ENCODE measurements around the gene CCDC13. TPM values are rescaled to one million over a fixed set of nuclear protein-coding genes. Genes with fewer than 3 reads are reported as not detected.

CCDC13 gene
- total and polyA plus RNA-seq, 4 donors = 1.9 to 7.6 (median 3.2) TPM

DNA sequence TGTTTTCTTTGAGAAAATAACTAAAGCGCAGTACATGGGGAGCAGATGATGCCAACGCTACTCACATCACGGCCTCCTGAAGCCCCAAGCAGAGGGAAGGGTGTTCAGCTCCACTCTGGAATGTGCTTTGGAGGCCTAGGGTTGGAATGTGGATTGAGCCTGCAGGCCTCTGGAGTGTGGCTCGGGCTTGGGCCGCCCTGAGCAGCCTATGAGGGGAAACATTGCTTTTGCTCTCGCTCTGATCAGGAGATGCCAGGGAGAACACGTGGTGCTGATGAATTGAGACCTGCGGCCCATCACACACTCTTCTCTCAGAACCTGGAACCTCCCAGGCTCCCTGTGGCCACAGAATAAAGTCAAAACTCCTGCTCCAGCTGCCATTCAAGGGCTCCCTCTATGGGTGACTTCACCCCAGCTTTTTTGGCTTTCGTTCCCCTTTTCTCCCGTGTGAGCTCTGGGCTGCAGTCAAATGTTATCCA lies 23.3 kb downstream of the CCDC13 start:
- H3K27ac ChIP-seq (ENCODE audit: low read depth in 1 of 2, low read length in 1 of 2) = no peak overlapping the region
- peaks cover 0 to 21% (median 10%) of the 10 kb centered on the region in 5 donors for H3K4me1 ChIP-seq (ENCODE audit: control insufficient read depth in 5 of 5, insufficient read depth in 5 of 5, low read length in 5 of 5)
- no peak overlapping the region for H3K4me3 ChIP-seq
- H3K9ac ChIP-seq (ENCODE audit: insufficient read depth in 1 of 2, low read length in 2 of 2) = no peak overlapping the region
- TF ChIP-seq CTCF (IDR thresholded peaks at IDR 0.05; ENCODE audit: control extremely low read depth, extremely low read depth) = peak; percentile 4
- WGBS, 2 donors = 67 to 74% methylated on average over 10 of the region's 10 CpGs
- H3K27me3 ChIP-seq (ENCODE audit: control insufficient read depth in 3 of 3, insufficient read depth in 3 of 3, low read length in 2 of 3) = no peaks in the 10 kb centered on the region
- no peaks in the 10 kb centered on the region for H3K9me3 ChIP-seq (ENCODE audit: control insufficient read depth in 4 of 4, insufficient read depth in 3 of 4, low read length in 3 of 4)
- DNase-seq = peak; percentile 40 to 56 (median 42)
- no peak for ATAC-seq (ENCODE audit: insufficient read depth, low FRiP score)
- H3K36me3 ChIP-seq (ENCODE audit: control insufficient read depth in 4 of 4, insufficient read depth in 4 of 4, low read length in 4 of 4) = no peaks in the 10 kb centered on the region

GRCh38 chr3:42749025-42749752 lies 23.9 kb downstream of the CCDC13 start:
- no peak for TF ChIP-seq CTCF (IDR thresholded peaks at IDR 0.05; ENCODE audit: control extremely low read depth, extremely low read depth)
- DNase-seq = no peak
- Histone ChIP-seq H3K9ac (ENCODE audit: insufficient read depth in 1 of 2, low read length in 2 of 2) (no peak overlapping the region), H3K4me3 (no peak overlapping the region), H3K27me3 (ENCODE audit: control insufficient read depth in 3 of 3, insufficient read depth in 3 of 3, low read length in 2 of 3) (no peaks in the 10 kb centered on the region), H3K27ac (ENCODE audit: low read depth in 1 of 2, low read length in 1 of 2) (no peak overlapping the region), H3K9me3 (ENCODE audit: control insufficient read depth in 4 of 4, insufficient read depth in 3 of 4, low read length in 3 of 4) (no peaks in the 10 kb centered on the region), H3K36me3 (ENCODE audit: control insufficient read depth in 4 of 4, insufficient read depth in 4 of 4, low read length in 4 of 4) (no peaks in the 10 kb centered on the region), H3K4me1 (ENCODE audit: control insufficient read depth in 5 of 5, insufficient read depth in 5 of 5, low read length in 5 of 5) (peaks cover 0 to 21% (median 10%) of the 10 kb centered on the region in 5 donors)
- no peak for ATAC-seq (ENCODE audit: insufficient read depth, low FRiP score)
- 93 to 94% methylated on average over 10 of the region's 10 CpGs for WGBS, 2 donors

DNA sequence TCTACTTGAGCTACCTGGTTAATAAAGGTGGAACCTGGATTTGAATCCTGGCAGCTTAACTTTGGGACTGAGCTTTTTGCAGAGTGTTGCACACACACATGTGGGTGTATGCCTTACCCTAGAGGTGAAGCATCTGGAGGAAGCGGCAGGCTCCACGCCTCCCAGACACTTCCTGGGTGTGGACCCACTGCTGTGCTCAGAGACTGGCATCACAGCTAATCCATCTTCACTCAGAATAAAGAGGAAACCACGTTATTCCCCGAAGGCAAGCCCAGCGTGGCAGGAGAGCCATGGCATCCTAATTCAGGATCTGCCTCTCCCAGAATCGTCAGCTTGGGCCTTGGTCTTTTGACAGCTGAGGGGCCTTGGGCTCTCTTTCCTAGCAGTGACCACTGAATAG lies 25.5 kb downstream of the CCDC13 start:
- DNase-seq (no peak), ATAC-seq (ENCODE audit: insufficient read depth, low FRiP score) (no peak)
- H3K9ac ChIP-seq (ENCODE audit: insufficient read depth in 1 of 2, low read length in 2 of 2) = no peak overlapping the region
- H3K27ac ChIP-seq (ENCODE audit: low read depth in 1 of 2, low read length in 1 of 2) = no peak overlapping the region
- no peak overlapping the region for H3K4me3 ChIP-seq
- WGBS, 2 donors = 51 to 55% methylated on average over 6 of the region's 6 CpGs
- peaks cover 0 to 21% (median 10%) of the 10 kb centered on the region in 5 donors for H3K4me1 ChIP-seq (ENCODE audit: control insufficient read depth in 5 of 5, insufficient read depth in 5 of 5, low read length in 5 of 5)
- H3K27me3 ChIP-seq (ENCODE audit: control insufficient read depth in 3 of 3, insufficient read depth in 3 of 3, low read length in 2 of 3) = no peaks in the 10 kb centered on the region
- H3K9me3 ChIP-seq (ENCODE audit: control insufficient read depth in 4 of 4, insufficient read depth in 3 of 4, low read length in 3 of 4) = no peaks in the 10 kb centered on the region
- no peak for TF ChIP-seq CTCF (IDR thresholded peaks at IDR 0.05; ENCODE audit: control extremely low read depth, extremely low read depth)
- H3K36me3 ChIP-seq (ENCODE audit: control insufficient read depth in 4 of 4, insufficient read depth in 4 of 4, low read length in 4 of 4) = no peaks in the 10 kb centered on the region
